Lung (tissue), 13 donors: Measurements from ENCODE around the gene FAM240B. TPM values are rescaled to one million over a fixed set of nuclear protein-coding genes. Genes with fewer than 3 reads are reported as not detected.

Experiments
- ATAC-seq: fragments of 200-7000 bp; cut with Tn5 transposase; one replicate; pipeline ENCODE4 v1.9.1; 2020; ENCODE audit warnings: moderate number of reproducible peaks; ENCODE audit not compliant: insufficient read depth, low FRiP score
- DNase-seq, 3 donors: peaks; one replicate each; pipeline ENCODE4 v3.0.0-alpha.2; 2013 to 2017
- H3K27ac ChIP-seq, 2 donors: one replicate each; pipeline ENCODE4 v1.5.1; 2013; ENCODE audit warnings: mild to moderate bottlenecking in 2 of 2, moderate library complexity in 2 of 2, control low read depth in 1 of 2, inconsistent platforms in 1 of 2, low read depth in 1 of 2, low read length in 1 of 2
- H3K27me3 ChIP-seq, 3 donors: one replicate each; pipeline ENCODE4 v1.5.1; 2013; ENCODE audit warnings: low read length in 2 of 3; ENCODE audit not compliant: control insufficient read depth in 3 of 3, insufficient read depth in 3 of 3
- H3K36me3 ChIP-seq, 4 donors: one replicate each; pipeline ENCODE4 v1.5.1; 2013; ENCODE audit warnings: low read length in 4 of 4, mild to moderate bottlenecking in 1 of 4, moderate library complexity in 1 of 4; ENCODE audit not compliant: control insufficient read depth in 4 of 4, insufficient read depth in 4 of 4
- H3K4me1 ChIP-seq, 5 donors: one replicate each; pipeline ENCODE4 v1.5.1; 2013; ENCODE audit warnings: low read length in 5 of 5, mild to moderate bottlenecking in 2 of 5, moderate library complexity in 1 of 5; ENCODE audit not compliant: control insufficient read depth in 5 of 5, insufficient read depth in 5 of 5
- H3K4me3 ChIP-seq: one replicate; pipeline ENCODE4 v1.5.1; 2013; ENCODE audit warnings: mild to moderate bottlenecking, control low read depth, moderate library complexity
- H3K9ac ChIP-seq, 2 donors: one replicate each; pipeline ENCODE4 v1.5.1; 2013; ENCODE audit warnings: low read length in 2 of 2, control low read depth in 1 of 2; ENCODE audit not compliant: insufficient read depth in 1 of 2
- H3K9me3 ChIP-seq, 4 donors: one replicate each; pipeline ENCODE4 v1.5.1; 2013; ENCODE audit warnings: low read length in 3 of 4, mild to moderate bottlenecking in 1 of 4, moderate library complexity in 1 of 4; ENCODE audit not compliant: control insufficient read depth in 4 of 4, insufficient read depth in 3 of 4
- CTCF ChIP-seq: IDR thresholded peaks from 2 replicates; pipeline ENCODE4 v1.5.1; 2012; ENCODE audit warnings: mild to moderate bottlenecking; ENCODE audit errors: control extremely low read depth, extremely low read depth
- WGBS, 2 donors: extraction: QIAGEN DNeasy Blood & Tissue Kit; methylation state at CpG; one replicate each; pipeline ENCODE4 v1.1.7; 2013; 5-methylcytosine and 5-hydroxymethylcytosine counted together
- polyA plus RNA-seq, 2 donors: library from polyadenylated mRNA; stranded (reverse); fragments of 200-250 nt; gene quantifications; one replicate each; pipeline ENCODE4 v1.2.1, GENCODE V29; 2013
- small RNA-seq: library from RNA; depleted of rRNA; stranded (forward); fragments of <200 nt; gene quantifications from one replicate; pipeline ENCODE3, GENCODE V24; 2014; ENCODE audit warnings: low replicate concordance
- total RNA-seq, 2 donors: library from RNA; depleted of rRNA in 1 of 2; stranded (reverse); fragments of >200 nt in 1 of 2; gene quantifications; one replicate each; pipeline ENCODE4 v1.2.1, GENCODE V29; 2014 to 2021
- donor health status: control.
- donor health status: control.
- donor health status: Bipolar disorder and iron deficiency.
- donor health status: healthy.
- donor health status: DM: yes; HTN: yes; CAD: no.

The FAM240B gene
- total and polyA plus RNA-seq, 4 donors: not detected

- no peak for ATAC-seq
Observed at GRCh38 chr9:38650564-38650963, 69.4 kb downstream of the FAM240B start.

DNA sequence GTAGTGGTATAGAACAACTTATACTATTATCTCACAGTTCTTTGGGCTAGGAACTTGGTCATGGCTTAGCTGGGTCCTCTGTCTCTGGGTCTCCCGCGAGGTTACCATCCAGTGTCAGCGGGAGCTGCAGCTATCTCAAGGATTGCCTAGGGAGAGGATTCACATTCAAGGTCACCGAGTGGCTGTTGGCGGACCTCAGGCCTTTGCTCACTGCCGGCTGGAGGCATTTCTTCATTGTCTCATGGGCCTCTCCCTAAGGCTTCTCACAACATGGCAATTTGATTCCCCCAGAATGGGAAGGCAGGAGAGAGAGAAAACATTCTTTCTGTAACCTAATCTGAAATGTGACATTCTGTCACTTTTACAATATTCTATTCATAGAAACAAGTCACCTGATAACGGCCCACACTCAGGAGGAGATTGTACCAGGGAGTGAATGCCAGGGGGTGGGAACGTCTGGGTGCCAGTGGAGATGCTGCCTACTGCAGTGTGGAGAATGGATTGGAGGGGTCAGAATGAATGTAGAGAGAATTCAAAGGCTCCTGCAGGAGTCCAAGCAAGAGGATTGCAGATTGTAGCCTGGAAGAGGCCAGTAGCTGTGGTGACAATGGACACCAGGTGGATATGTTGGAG, 70.1 kb downstream of the FAM240B start:
- Histone ChIP-seq H3K27me3 (peaks cover 0 to 6% (median 0%) of the 10 kb centered on the region in 3 donors), H3K9me3 (no peaks in the 10 kb centered on the region), H3K36me3 (no peaks in the 10 kb centered on the region), H3K4me3 (no peak overlapping the region), H3K27ac (peak overlapping the region in 1 of 2 donors; percentile 54), H3K4me1 (no peaks in the 10 kb centered on the region), H3K9ac (no peak overlapping the region)
- WGBS, 2 donors: 89 to 97% methylated on average over 8 of the region's 8 CpGs
- ATAC-seq: no peak
- no peak for DNase-seq
- no peak for TF ChIP-seq CTCF

More at GRCh38 chr9:38650564-38650963, 69.4 kb downstream of the FAM240B start:
- Histone ChIP-seq H3K27me3 (peaks cover 0 to 6% (median 0%) of the 10 kb centered on the region in 3 donors), H3K36me3 (no peaks in the 10 kb centered on the region), H3K4me3 (no peak overlapping the region), H3K9ac (no peak overlapping the region), H3K27ac (peak overlapping the region in 1 of 2 donors; percentile 54), H3K4me1 (no peaks in the 10 kb centered on the region), H3K9me3 (no peaks in the 10 kb centered on the region)
- no peak for DNase-seq
- WGBS, 2 donors: 90% methylated on average over 8 of the region's 8 CpGs
- TF ChIP-seq CTCF: no peak

DNA sequence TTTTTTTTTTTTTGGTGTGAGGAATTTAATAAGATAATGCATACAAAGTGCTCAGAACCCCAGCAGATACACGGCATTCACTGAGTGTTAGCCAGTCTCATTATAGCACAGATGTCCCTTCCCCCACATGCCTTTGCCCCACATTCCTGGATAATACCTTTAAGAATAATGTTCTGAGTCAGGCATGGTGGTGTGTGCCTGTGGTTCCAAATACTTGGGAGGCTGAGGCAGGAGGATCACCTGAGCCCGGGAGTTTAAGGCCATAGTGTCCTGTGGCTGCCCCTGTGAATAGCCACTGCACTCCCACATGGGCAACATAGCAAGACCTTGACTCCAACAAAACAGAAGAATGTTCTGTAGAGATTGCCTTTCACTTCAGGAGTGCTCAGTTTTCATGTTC, 75.3 kb downstream of the FAM240B start:
- Histone ChIP-seq H3K27ac (no peak overlapping the region), H3K27me3 (no peaks in the 10 kb centered on the region), H3K4me1 (no peaks in the 10 kb centered on the region), H3K4me3 (no peak overlapping the region), H3K9me3 (no peaks in the 10 kb centered on the region), H3K36me3 (no peaks in the 10 kb centered on the region), H3K9ac (no peak overlapping the region)
- no peak for TF ChIP-seq CTCF
- DNase-seq (no peak), ATAC-seq (no peak)
- 32 to 60% methylated on average over 2 of the region's 2 CpGs for WGBS, 2 donors

Small RNAs within 50 kb of the gene (small RNA-seq; reads per million reads assigned to genes)
- not detected for gene RNU6-765P

Other genes starting within 250 kb of the FAM240B start
- gene ANKRD18A, start 99.5 kb downstream of the FAM240B start, total RNA-seq: 1 to 10 TPM; 2.7 to 6.7 TPM
- 1 to 10 TPM in 1 of 2 donors, under 1 TPM in 1; 0.35 to 4.4 TPM for gene ANKRD18A, start 99.5 kb downstream of the FAM240B start, polyA plus RNA-seq